ENCODE results near the gene SYT1.

DNA sequence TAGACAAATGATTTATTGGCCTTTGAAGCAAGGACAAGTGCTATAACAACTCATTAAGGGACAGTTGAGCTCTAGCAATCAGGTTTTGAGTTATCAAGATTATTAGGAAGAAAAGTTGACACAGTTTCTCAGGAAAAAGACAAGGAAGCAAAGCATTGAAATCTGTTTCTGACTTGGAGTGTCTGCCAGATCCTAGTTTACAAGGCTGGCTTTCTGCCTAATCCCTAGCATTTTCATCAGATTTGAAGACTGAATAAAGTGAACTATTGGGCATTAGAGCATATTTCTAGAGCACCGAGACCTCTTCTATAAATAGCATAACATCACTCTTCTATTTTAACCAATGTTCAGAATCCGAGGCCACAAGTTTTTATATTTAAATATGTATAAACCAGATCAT, 7.0 kb downstream of the SYT1 start:
- TF ChIP-seq CTCF (IDR thresholded peaks at IDR 0.05; ENCODE audit: insufficient read depth, low read depth, low read length) (no peak), EZH2 (IDR thresholded peaks at IDR 0.05; ENCODE audit: insufficient read depth, low read length) (no peak)

Data from astrocyte (in vitro differentiated cells and primary cell).